Astrocyte (in vitro differentiated cells and primary cell): ENCODE results near the gene HHIPL2. TPM values are rescaled to one million over a fixed set of nuclear protein-coding genes. Genes with fewer than 3 reads are reported as not detected.

Experiments
- DNase-seq: peaks from one replicate; pipeline ENCODE4 v3.0.0-alpha.2; 2010; ENCODE audit warnings: low read depth
- FAIRE-seq: peaks from 2 replicates; lab custom pipeline; 2011; peaks lifted over from hg19 to GRCh38; lab: Jason Lieb, UNC
- H2AFZ ChIP-seq: 2 replicates; pipeline ENCODE4 v1.6.0; 2012; ENCODE audit warnings: low read depth, low read length, inconsistent platforms
- H3K27ac ChIP-seq: 2 replicates; pipeline ENCODE4 v1.5.1; 2011; ENCODE audit warnings: low read depth, low read length, inconsistent platforms
- H3K27me3 ChIP-seq: 2 replicates; pipeline ENCODE4 v1.6.0; 2011; ENCODE audit warnings: low read length, inconsistent platforms; ENCODE audit not compliant: insufficient read depth
- H3K36me3 ChIP-seq: 2 replicates; pipeline ENCODE4 v1.5.1; 2011; ENCODE audit warnings: low read length, inconsistent platforms; ENCODE audit not compliant: insufficient read depth
- H3K4me1 ChIP-seq: 2 replicates; pipeline ENCODE4 v1.5.1; 2011; ENCODE audit warnings: low read length, inconsistent platforms; ENCODE audit not compliant: insufficient read depth
- H3K4me2 ChIP-seq: 2 replicates; pipeline ENCODE4 v1.6.0; 2012; ENCODE audit warnings: low read length, inconsistent platforms
- H3K4me3 ChIP-seq: 2 replicates; pipeline ENCODE4 v1.5.1; 2011; ENCODE audit warnings: low read depth, mild to moderate bottlenecking, low read length, inconsistent platforms; ENCODE audit not compliant: insufficient read depth
- H3K79me2 ChIP-seq: 2 replicates; pipeline ENCODE4 v1.6.0; 2012; ENCODE audit warnings: mild to moderate bottlenecking, low read length, inconsistent platforms; ENCODE audit not compliant: insufficient read depth
- H3K9ac ChIP-seq: 2 replicates; pipeline ENCODE4 v1.6.0; 2012; ENCODE audit warnings: mild to moderate bottlenecking, low read length, inconsistent platforms
- H3K9me3 ChIP-seq: 2 replicates; pipeline ENCODE4 v1.5.1; 2012; ENCODE audit warnings: low read depth, mild to moderate bottlenecking, low read length, inconsistent platforms; ENCODE audit not compliant: insufficient read depth
- H4K20me1 ChIP-seq: 2 replicates; pipeline ENCODE4 v1.6.0; 2012; ENCODE audit warnings: low read length, inconsistent platforms; ENCODE audit not compliant: insufficient read depth
- H3K27ac Mint-ChIP-seq: one replicate; pipeline ENCODE4 v1.8.0; 2021; ENCODE audit warnings: mild to moderate bottlenecking, mixed read lengths; ENCODE audit not compliant: unreplicated experiment
- H3K27me3 Mint-ChIP-seq: one replicate; pipeline ENCODE4 v1.8.0; 2021; ENCODE audit warnings: low read depth, mixed read lengths; ENCODE audit not compliant: unreplicated experiment
- H3K36me3 Mint-ChIP-seq: one replicate; pipeline ENCODE4 v1.8.0; 2021; ENCODE audit warnings: low read depth, mixed read lengths; ENCODE audit not compliant: unreplicated experiment
- H3K4me1 Mint-ChIP-seq: one replicate; pipeline ENCODE4 v1.8.0; 2021; ENCODE audit warnings: low read depth, mixed read lengths; ENCODE audit not compliant: unreplicated experiment
- H3K4me3 Mint-ChIP-seq: one replicate; pipeline ENCODE4 v1.8.0; 2021; ENCODE audit warnings: mild to moderate bottlenecking, moderate library complexity, mixed read lengths; ENCODE audit not compliant: unreplicated experiment
- H3K9me3 Mint-ChIP-seq: one replicate; pipeline ENCODE4 v1.8.0; 2021; ENCODE audit warnings: mild to moderate bottlenecking, mixed read lengths; ENCODE audit not compliant: unreplicated experiment
- EZH2 ChIP-seq: IDR thresholded peaks from 2 replicates; pipeline ENCODE4 v1.6.1; 2012; ENCODE audit warnings: mild to moderate bottlenecking, low read length, inconsistent platforms; ENCODE audit not compliant: insufficient read depth
- total RNA-seq: library from RNA; stranded (reverse); gene quantifications from 2 replicates; pipeline ENCODE4 v1.2.1, GENCODE V29; 2021
- TF ChIP-seq, protein P1 (sequence below): IDR thresholded peaks from 2 replicates; pipeline ENCODE4 v1.5.1; 2011; ENCODE audit warnings: low read depth, mild to moderate bottlenecking, inconsistent platforms, low read length, moderate library complexity; ENCODE audit not compliant: insufficient read depth

The HHIPL2 gene
- total RNA-seq, 1 donor from 2014 or later: 0.16 TPM

GRCh38 chr1:222525951-222526350 lies 22.0 kb downstream of the HHIPL2 start:
- H3K79me2 ChIP-seq: no peaks in the 10 kb centered on the region
- peaks cover 14% of the 10 kb centered on the region for H3K27me3 Mint-ChIP-seq
- no peaks in the 10 kb centered on the region for H3K4me1 ChIP-seq
- no peaks in the 10 kb centered on the region for H3K9me3 Mint-ChIP-seq
- TF ChIP-seq, protein P1, sequence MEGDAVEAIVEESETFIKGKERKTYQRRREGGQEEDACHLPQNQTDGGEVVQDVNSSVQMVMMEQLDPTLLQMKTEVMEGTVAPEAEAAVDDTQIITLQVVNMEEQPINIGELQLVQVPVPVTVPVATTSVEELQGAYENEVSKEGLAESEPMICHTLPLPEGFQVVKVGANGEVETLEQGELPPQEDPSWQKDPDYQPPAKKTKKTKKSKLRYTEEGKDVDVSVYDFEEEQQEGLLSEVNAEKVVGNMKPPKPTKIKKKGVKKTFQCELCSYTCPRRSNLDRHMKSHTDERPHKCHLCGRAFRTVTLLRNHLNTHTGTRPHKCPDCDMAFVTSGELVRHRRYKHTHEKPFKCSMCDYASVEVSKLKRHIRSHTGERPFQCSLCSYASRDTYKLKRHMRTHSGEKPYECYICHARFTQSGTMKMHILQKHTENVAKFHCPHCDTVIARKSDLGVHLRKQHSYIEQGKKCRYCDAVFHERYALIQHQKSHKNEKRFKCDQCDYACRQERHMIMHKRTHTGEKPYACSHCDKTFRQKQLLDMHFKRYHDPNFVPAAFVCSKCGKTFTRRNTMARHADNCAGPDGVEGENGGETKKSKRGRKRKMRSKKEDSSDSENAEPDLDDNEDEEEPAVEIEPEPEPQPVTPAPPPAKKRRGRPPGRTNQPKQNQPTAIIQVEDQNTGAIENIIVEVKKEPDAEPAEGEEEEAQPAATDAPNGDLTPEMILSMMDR: no peak
- no peak for TF ChIP-seq EZH2
- no peak overlapping the region for H3K9ac ChIP-seq
- no peak overlapping the region for H3K4me2 ChIP-seq
- H3K4me1 Mint-ChIP-seq: peaks cover 5% of the 10 kb centered on the region
- H3K4me3 ChIP-seq: no peak overlapping the region
- peaks cover 3% of the 10 kb centered on the region for H3K27me3 ChIP-seq
- H2AFZ ChIP-seq: no peak overlapping the region
- no peaks in the 10 kb centered on the region for H3K36me3 Mint-ChIP-seq
- no peak for DNase-seq
- no peak overlapping the region for H3K27ac Mint-ChIP-seq
- H3K9me3 ChIP-seq: no peaks in the 10 kb centered on the region
- H3K36me3 ChIP-seq: no peaks in the 10 kb centered on the region
- FAIRE-seq: no peak
- no peaks in the 10 kb centered on the region for H4K20me1 ChIP-seq
- H3K4me3 Mint-ChIP-seq: no peak overlapping the region
- no peak overlapping the region for H3K27ac ChIP-seq

DNA sequence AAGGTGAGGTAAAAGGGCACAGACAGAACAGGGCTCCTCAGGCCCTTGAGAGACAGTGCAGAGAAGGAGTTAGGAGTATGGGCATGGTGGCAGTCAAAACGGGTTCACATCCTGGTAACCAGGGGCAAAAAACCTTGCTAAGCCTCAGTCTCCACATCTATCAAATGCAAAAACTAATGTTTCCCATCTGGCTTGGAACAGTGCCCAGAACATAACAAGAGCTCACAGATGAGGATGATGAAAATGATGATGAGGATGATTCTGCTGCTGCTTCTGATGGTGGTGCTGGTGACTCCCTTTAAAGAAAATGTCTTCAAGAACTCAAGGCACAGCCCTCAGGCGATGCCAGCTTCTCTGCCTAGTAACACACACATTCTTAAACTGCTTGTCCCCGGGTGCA lies 24.1 kb downstream of the HHIPL2 start:
- Histone ChIP-seq H3K27me3 (peaks cover 3% of the 10 kb centered on the region), H3K79me2 (no peaks in the 10 kb centered on the region), H2AFZ (no peak overlapping the region), H3K36me3 (no peaks in the 10 kb centered on the region), H3K4me3 (no peak overlapping the region), H3K4me2 (no peak overlapping the region), H3K27ac (no peak overlapping the region), H3K9me3 (no peaks in the 10 kb centered on the region), H3K4me1 (no peaks in the 10 kb centered on the region), H3K9ac (no peak overlapping the region), H4K20me1 (no peaks in the 10 kb centered on the region)
- Mint-ChIP-seq H3K36me3 (no peaks in the 10 kb centered on the region), H3K27me3 (peaks cover 14% of the 10 kb centered on the region), H3K4me3 (no peak overlapping the region), H3K27ac (no peak overlapping the region), H3K4me1 (peaks cover 5% of the 10 kb centered on the region), H3K9me3 (no peaks in the 10 kb centered on the region)
- DNase-seq: no peak
- FAIRE-seq: no peak
- no peak for TF ChIP-seq EZH2
- TF ChIP-seq, protein P1: no peak

DNA sequence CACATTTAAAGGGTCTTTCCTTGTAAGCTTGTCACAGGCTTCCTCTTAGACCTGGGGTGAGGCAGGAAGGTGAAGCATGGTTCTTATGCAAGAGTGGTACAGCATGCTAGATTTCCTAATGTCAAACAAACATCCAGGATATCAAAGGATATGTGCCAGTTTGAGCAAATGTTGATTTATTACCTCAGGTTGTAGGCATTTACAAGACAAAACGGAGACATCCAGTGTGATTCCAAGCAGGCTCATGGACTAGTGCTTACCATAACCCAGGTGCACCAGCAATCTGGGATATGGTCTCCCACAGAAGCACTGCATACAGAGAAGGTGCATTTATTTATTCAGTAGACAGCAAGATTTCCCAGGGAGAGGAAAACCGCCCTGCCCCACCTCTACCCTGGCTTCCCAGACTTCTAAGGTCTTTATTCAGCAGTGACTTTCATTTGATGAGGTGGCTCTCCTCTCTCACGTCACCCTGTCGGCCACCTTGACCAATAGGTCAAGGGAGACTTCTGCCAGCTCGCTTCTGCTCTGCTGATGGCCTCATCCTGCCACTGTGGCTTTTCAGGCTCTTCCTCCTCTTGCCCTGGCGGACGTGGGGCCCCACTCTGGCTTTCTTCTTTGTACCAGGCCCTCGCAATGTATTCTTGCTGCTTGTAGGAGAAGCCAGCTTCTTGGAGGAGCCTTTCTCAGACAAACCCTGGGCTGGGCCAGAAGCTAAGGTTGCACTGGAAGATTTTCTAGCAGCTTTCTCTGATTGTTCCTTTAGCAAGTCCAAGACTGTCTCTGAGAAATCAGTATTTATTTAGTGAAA lies 25.6 kb downstream of the HHIPL2 start:
- Histone ChIP-seq H3K4me2 (no peak overlapping the region), H3K36me3 (no peaks in the 10 kb centered on the region), H2AFZ (no peak overlapping the region), H4K20me1 (no peaks in the 10 kb centered on the region), H3K9me3 (no peaks in the 10 kb centered on the region), H3K9ac (no peak overlapping the region), H3K27ac (no peak overlapping the region), H3K27me3 (peaks cover 3% of the 10 kb centered on the region), H3K79me2 (no peaks in the 10 kb centered on the region), H3K4me3 (no peak overlapping the region), H3K4me1 (no peaks in the 10 kb centered on the region)
- H3K36me3 Mint-ChIP-seq: no peaks in the 10 kb centered on the region
- DNase-seq (no peak), FAIRE-seq (no peak)
- H3K4me3 Mint-ChIP-seq: no peak overlapping the region
- no peak for TF ChIP-seq EZH2
- no peaks in the 10 kb centered on the region for H3K9me3 Mint-ChIP-seq
- H3K27ac Mint-ChIP-seq: no peak overlapping the region
- peaks cover 10% of the 10 kb centered on the region for H3K27me3 Mint-ChIP-seq
- peaks cover 5% of the 10 kb centered on the region for H3K4me1 Mint-ChIP-seq
